SK-N-DZ (cell line): ENCODE results near the gene LHFPL4.

Source experiments
- DNase-seq: peaks from one replicate; pipeline ENCODE4 v3.0.0-alpha.2; 2015; ENCODE audit warnings: low spot score

The LHFPL4 gene

DNA sequence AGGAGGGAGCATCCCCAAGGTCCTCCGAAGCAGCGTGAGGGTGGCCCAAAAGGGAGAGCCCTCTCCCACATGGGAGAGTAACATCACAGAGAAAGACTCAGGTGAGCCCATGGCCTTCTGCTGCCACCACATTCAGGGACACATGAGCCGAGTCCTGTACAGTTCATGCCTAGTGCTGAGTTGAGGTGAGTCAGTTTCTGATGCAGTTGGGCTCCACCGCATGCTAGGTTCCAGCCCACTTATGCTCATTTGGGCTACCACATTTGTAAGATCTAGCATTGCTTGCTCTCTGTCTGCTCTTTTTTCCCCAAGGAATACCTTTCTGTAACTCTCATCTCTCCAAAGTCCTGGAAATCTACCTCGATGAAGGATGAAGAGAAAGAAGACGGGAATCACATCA lies 79.1 kb downstream of the LHFPL4 start:
- DNase-seq = no peak

DNA sequence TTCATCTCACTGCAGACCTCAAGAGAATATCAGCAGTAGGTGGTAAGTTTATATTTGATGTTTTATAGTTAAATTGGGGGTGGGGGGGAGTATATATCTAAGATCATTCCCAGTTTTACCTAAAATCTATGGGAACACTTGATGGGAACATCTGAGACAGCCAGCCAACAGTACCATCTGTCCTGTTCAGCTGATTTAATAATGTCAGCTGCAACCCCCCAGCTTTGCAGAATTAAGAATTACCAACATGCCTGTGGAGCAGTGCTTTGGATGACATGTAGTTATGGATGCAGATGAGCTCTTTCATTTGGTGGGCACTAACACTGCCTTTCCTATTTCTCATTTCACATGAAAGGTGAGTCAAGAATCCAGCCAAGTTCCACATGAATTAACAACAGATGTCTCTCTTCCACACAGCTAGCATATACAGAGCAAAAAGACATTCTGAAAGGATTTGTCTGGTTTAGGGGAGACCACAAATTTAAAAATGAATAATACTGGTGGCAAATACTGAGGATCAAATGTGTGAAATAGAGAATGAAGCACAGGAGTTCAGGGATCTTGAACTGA lies 80.0 kb downstream of the LHFPL4 start:
- no peak for DNase-seq

DNA sequence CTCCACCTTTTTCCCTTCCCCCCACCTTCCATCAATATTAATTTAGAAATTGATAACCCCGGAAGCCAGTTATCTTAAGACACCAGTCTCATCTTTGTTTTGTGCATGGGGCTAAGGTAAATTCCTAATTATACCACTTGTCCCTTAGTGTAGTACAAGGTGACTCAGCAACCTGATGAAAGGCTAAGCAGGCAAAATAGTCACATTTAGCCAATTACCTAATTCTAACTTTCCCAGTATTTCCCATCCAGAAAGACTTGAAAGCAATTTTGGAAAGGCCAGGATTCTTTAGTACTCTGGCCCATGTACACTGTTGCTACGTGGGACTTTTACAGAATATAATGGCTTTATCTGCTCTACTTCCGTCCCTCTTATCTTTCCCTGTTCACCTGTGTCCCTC lies 83.6 kb downstream of the LHFPL4 start:
- DNase-seq = no peak

DNA sequence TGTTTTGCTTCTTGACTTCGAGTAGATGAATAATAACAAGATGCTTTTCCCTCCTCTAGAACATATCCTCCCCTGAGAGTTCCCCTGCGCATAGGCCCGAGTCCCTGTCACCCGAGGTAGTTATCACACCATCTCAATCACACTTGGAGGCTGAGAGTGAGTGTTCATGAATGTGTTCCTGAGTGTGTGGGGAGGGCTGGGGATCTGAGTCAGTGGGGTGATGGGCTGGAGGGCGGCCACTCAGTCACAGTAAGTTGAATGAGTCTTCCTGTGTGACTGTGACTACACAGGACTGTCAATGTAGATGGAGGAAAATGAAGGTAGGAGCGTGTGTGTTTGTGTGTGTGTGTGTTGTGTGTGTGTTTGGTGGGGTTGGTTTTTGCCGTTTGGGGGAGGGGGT lies 85.2 kb downstream of the LHFPL4 start:
- no peak for DNase-seq

DNA sequence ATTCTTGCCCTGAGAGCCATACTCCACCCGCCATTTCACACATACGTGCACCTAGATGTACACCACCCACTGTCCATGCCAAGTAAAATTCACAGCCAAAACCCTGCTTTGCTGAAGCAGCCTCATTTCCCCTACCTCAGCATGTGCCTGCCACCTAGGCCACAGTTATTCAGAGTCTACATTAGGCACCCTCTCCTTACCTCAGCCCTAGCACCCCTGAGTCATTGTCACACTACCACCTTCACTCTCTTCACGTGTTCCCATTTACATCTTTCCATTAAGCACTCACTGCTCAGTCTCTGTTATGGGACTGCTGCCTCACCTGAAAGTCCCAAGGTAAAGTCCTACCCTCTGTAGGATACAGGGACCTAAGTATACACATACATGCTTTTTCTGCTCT lies 86.2 kb downstream of the LHFPL4 start:
- DNase-seq = no peak

DNA sequence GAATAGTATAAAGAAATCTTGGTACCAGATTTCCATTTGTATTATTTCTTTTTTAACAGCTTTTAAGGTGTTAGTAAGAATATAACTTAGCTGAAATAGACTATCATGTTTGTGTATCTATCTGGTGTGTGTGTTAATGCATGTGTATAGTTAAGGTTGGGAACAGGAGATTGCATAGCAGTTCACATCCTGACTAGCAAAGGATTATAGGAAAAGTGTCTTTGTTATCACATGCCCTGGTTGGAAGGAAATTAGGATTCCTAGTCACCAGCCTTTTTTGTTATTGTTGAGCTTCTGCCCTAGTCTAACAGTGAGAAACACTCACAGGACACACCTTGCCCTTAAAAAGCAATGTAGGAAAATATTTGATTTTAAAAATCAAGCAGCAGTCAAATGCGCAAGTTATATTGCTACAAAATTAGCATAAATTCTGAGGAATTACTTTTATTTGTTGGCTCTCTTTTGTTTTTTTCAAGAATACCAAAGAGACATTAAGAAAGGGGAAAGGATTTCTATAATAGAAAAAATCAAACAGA lies 98.0 kb downstream of the LHFPL4 start:
- DNase-seq = no peak

DNA sequence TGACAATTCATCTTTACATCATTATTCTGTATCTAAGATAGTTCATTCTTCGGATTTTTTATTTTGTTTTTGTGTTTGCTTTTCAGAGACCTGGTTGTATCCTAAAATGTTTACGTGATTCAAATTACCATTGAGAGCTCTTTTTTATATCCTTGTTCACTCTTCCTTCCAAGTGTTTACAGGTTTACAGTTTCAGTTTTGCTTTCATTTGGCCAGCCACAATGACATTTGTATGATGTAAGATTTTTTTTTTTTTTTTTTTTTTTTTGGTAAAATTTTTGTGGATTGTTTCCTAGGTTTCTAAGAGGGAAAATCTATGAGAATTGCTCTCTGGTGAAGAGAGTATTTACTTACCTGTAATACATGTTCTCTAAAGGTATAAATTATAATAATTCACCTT lies 101.2 kb downstream of the LHFPL4 start:
- DNase-seq = no peak

DNA sequence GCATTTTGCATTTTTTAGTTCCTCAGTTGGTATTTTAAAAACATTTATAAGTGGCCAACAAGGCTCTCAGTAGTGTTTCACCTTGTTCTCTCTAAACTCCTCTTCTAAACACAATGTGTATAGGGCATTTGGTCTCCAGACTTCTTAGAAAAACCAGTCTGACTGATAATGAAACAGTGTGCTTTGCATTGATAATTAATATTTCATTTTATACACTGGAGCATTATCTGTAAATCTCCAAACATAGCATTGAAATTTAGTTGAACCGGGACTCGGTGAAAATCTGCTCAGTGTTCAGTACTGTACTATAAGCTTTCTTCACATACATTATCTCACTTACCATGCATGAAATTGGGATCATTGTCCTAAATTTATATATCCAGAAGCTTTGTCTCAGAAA lies 102.6 kb downstream of the LHFPL4 start:
- no peak for DNase-seq

DNA sequence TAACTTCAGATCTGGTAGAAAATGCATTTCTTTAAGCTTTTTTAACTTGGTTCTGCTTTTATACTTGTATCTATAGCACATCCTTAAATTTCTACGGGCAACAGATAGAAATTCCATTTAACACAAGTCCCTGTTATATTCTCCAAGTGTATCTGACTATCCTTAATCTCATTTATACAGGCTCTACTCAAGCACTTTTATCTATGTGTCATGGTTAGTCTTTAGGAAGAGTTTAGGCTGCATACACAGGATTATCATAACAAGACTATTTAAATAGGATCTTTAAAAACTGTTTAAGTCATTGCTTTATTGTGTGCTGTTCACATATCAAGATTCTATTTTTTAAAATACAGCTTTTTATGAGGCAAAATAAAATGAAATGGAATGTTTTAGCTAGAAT lies 103.5 kb downstream of the LHFPL4 start:
- no peak for DNase-seq

DNA sequence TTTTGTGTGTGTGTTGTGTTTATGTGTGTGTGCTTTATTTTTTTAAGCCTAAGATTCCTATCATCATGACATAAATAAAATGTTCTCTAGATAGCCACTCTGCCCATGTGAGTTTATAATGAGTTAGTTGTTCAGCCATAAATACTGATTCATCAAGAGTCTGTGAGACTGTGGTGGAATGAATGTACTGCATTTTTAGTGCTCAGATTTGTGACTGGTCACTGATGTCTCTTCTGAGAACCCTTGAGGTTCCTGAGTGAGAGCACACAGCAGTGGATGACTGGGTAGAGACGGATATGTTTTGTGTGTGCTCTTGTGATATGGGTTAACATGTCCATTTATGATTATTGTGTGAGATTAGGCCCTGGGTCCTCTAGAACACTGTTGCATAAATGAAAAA lies 105.0 kb downstream of the LHFPL4 start:
- DNase-seq = no peak
